HG03565 (cell line): ENCODE results near the gene AMMECR1L.

Experiments
- ATAC-seq: cut with Tn5 transposase; IDR thresholded peaks from one replicate; pipeline ENCODE4 v1.9.1; 2021; ENCODE audit warnings: mild to moderate bottlenecking, moderate library complexity; ENCODE audit not compliant: unreplicated experiment

Gene AMMECR1L

DNA sequence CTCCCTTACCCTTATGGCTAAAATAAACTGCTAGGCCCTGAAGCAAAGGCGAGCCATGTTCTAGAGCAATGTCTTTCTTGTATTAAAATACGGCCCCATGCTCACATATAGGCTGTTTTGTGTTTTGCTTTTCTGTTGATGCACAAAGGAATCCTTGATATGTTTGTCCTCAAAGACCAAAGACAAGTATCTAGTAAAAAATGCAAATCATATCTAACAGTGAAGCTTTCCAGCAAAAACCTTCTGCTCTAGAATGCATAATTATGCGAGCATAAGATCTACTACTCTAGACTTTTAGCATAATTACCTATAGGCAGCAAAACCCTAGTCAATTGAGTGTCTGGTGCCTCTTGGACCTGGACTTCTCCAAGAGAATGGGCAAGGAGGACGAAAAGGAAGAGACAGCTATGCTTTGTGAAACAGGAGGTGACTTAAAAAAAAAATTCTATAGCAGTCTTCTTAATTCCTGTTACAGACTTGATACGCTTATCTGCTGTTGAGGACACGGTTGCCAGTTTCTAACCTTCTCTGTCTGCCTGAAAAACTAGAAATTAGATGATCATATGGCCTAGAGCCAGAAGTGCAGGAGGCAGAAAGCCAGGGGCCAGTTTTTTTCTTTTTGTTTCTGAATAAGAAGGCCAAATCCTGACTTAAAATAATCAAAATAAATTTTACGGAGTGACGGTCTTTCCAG, 1.5 kb upstream of the AMMECR1L start:
- ATAC-seq = no peak

- peak; percentile 17 for ATAC-seq
Measured at GRCh38 chr2:127886593-127886935, 808 bp upstream of the AMMECR1L start.

DNA sequence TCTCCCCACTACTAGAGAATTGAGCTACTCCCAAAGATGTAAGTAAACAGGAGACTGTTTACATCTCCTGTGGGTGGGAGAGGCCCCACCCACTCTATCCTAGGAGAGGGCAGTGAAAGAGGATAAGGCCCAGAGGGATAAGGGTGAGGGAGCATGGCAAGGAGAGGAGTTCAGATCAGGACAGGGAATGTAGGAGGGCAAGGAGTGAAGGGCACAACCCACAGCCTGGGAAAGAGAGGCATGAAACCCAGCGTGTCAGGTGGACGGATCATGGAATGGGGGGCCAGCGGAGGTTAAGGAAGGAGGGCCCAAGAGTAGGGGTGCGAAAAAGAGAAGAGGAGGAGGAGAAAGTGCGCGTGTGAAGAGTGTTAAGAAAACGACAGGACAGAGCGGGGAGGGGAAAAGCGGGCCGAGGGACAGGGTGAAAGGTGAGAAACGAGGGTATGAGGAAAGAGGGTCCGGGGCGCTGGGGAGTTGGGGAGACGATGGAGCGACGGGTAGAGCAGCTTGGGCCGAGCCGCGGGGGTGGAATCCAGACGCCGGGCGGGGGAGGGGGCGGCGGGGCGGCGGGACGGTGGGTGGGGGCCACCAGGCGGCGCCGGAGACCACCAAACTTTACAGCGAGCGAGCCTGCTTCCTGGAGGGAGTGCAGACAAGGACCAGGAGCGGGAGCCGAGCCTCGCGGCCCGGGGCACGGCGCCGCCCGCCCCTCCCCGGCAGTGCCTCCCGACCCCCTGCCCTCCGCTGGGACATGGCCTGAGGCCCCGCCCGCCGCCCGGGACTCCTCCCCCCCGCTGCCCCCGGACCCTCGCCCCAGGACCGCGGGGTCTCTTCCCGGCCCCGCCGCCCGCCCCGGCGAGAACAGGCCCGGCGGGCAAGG, 655 bp downstream of the AMMECR1L start:
- peak; percentile 4 for ATAC-seq

DNA sequence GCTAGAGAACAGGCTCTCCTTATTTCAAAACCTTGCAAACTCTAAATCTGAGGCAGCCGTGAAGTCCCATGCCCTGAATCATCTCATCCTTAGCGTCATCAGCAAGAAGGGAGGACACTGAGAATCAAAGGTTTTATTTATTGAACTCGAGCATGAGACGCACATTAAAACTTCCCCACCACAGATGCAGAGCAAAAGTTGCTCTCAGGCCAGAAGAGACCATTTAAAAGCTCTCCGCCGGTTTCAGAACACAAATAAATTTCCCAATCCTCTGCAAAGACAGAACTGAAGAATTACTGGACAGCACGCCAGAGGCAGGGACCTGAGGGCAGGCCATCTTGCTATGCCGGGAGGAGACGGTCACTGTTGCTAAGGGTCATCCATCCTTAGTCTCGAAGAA, 1.3 kb downstream of the AMMECR1L start:
- ATAC-seq = no peak

GRCh38 chr2:127879899-127880298, 5.9 kb downstream of the AMMECR1L start:
- ATAC-seq = no peak

- ATAC-seq = no peak
Measured at GRCh38 chr2:127877626-127878025, 8.1 kb downstream of the AMMECR1L start.

- ATAC-seq = no peak
Measured at GRCh38 chr2:127877136-127877535, 8.6 kb downstream of the AMMECR1L start.

DNA sequence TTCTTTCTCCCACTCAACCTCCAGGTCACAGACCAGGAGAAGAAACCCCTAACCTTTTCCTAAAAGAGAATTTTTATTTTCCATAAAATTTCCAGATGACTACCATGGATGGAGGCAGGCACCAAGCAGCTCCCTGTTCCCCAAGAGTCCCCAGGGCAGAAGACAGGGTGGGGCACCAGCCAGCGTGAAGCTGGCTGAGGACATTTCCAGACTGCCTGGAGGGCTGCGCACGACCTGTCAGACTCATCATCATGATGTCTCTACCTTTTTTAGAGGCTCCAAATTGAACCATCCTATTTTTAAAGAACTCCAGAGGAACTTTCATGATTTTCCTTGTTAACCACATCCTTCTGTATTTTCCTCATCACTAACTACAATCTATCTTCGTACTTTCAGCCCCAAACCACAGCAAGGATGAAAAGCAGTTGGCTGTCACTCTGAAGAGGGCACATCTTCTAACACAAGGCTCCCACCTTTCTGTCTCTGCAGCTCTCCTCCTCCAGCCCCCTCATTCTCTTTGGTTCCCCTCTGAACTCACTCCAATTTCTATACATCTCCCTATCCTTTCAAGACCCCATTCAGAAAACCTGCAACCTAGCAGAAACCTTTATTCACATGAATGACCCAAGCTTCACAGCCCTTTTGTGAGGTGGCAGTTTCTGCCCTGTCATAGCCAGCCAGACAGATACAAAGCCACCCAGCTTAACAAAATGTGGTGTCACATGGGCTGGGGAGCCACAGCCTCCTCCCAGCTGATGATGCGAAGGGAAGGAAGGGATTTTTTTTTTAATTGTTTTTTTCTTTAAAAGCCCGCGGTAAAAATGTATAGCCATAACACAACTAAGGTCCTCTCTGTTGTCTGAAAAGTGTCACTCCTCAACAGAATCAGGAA, 11.1 kb downstream of the AMMECR1L start:
- ATAC-seq = no peak

DNA sequence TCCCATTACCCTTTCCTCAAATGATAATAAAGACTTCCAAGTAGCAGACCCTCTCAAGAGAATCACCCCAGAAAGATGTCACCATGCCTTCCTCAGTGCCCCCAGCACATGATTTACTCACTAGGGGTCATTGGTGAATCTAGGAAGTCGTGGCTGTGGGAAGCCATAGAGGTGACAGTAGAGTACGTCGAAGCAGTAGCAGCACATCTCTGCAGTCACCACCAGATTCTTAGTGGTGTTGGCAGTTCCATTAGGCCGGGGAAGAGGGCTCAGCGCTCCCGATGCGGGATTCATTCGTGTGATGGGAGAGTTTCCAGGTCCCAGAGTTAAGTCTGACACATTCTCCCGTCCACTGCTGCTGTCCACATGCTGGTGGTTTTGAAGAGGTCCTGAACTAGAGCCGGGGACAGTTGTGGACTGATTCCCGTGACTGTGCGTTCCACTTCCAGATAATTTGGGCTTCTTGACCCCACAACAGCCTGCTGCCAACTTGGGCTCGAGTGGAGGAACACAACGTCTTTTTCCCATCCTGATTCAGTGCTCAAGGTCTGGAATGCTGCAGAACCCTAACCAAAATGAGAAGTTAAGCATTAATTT, 12.0 kb downstream of the AMMECR1L start:
- ATAC-seq = no peak

DNA sequence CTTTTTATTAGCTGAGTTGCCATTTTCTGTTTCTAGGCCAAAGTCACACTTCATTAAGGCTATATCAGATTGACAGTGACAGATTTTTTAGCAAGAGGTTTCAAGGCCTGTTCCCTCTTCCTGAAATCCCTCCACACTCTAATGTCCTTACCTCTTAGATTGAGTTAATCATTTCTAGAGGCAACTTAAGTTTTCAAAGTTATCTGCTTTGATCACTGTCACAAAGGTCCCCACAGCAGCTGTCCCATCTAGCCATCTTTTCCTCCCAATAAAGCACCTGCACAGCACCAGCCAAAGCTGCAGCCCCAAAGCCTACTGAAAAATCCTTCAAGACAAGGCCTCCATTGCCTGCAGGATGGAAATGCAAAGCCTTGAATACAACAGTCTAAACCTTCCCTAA, 13.4 kb downstream of the AMMECR1L start:
- ATAC-seq = no peak

DNA sequence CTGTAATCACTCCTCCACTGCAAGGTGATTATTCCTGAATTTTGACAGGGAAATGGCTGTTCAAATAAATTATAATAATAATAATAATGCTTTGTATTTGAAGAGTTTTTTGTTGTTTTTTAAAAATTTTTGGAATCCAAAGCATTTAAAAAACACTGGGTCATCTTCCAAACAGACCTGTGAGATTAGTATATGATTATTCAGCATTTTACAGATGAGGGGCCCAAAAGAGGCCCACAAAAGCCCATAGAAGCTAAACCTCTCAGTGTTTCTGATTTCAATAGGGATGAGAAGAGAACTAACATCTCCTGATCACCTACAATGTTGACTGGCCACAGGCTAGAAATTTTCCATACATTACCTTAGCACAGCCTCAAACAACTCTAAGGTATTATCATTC, 19.8 kb downstream of the AMMECR1L start:
- ATAC-seq = no peak

DNA sequence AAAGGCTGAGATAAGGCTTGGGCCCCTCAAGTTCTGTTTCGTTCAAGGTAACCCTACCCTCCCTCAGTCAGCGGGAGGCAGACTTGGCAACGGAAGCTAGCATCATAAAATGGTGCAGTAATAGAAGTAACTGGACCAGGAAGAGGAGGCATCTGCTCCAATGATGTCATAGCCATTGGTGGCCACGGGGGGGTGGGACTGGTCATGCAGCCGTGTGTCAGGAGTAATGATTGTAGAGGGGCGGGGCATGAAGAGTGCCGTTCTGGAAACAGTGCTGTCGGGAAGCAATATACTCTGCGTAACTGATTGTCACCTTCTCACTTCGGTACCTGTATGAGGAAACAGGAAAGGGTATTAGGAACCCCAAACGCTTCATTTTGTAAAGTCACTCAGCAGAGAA, 20.9 kb downstream of the AMMECR1L start:
- ATAC-seq = no peak

GRCh38 chr2:127862228-127862627, 23.5 kb downstream of the AMMECR1L start:
- no peak for ATAC-seq

- ATAC-seq = no peak
Measured at GRCh38 chr2:127860130-127860529, 25.6 kb downstream of the AMMECR1L start.

DNA sequence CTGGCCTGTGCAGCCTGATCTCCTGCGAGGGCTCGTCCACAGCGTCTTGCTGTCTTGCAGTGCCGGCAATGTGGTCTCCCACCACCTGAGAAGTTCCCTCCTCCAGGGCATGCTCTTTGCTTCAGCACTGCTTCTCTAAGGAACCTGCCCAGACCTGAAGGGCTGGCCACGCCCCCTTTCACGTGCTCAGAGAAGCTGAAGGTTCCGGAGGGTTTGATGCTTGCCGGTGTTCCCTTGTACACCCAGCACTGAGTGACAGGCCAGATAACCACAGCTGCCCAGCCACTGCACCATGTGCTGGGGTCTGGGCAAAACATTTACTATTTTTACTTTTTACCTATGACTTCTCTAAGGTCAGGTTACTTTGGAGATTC, 26.1 kb downstream of the AMMECR1L start:
- no peak for ATAC-seq

DNA sequence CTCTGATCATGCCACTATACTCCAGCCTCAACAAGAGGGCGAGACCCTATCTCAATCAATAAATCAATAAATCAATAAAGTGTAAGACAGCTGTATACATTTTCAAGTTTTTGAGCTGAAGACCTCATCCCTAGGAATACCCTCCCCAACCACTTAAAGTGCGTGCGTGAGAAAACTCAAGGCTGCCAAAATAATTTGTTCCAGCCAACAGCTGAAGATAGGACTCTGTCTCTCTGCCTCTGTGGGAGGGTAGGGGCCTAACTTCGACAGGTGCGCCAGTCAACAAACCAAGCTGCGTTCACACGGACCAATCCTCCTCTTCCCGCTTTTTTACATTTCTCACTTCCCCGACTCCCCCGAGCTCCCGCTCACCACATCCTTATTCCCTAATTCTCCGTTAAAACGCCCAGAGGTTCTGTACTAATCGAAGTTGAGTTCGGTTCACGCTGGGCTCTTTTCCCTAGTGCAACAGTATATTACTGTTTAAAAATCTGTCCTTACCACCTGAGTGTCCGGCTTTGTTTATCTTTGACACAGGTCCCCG, 28.4 kb downstream of the AMMECR1L start:
- ATAC-seq = no peak

- ATAC-seq = no peak
Measured at GRCh38 chr2:127853671-127854070, 32.1 kb downstream of the AMMECR1L start.

DNA sequence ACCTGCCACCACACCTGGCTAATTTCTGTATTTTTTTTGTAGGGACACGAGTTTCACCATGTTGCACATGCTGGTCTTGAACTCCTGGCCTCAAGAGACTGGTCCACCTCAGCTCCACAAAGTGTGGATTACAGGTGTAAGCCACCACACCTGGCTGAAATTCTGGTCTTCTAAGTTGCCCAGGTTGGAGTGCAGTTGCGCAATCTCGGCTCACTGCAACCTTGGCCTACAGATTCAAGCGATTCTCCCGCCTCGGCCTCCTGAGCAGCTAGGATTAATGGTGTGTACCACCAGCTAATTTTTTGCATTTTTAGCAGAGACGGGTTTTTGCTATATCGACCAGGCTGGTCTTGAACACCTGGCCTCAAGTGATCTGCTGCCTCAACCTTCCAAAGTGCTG, 33.4 kb downstream of the AMMECR1L start:
- no peak for ATAC-seq

DNA sequence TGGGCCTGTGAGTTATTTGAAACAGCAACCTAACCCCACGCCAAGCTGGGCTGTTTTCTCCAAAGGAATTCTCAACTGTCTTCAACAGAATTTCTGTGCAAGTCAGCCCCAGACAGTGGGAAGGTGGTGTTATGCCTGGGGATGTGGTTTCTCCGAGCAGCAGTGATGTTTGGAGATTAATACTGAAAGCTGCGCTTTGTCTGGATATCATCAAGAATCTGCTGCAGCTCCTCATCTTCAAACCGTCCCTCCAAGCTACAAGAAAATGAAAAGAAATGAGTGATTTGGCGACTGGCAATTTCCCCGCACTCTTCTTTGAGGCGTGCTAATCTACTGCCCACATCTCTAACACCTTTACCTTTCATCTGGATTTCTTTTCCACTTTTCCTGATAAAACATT, 37.8 kb downstream of the AMMECR1L start:
- ATAC-seq = no peak

DNA sequence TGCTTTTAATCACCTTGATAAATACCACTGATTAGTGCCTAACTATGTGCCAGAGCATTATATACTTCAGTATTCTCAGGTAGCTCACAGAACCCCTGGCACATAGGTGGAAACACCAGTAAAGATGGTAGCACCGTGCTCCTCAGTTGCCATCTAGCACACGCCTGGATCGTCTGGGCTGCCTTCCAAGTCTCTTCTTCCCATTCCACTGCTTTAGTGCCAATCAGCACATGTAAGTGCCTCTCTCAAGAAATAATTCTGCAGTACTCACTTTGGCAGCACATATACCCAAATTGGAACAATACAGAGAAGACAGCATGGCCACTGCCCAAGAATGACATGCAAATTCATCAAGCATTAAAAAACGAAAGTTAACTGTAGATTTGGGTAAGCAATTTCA, 40.8 kb downstream of the AMMECR1L start:
- no peak for ATAC-seq

GRCh38 chr2:127843677-127844076, 42.1 kb downstream of the AMMECR1L start:
- ATAC-seq = no peak
